ENCODE data around the gene RIT1. TPM values are rescaled to one million over a fixed set of nuclear protein-coding genes. Genes with fewer than 3 reads are reported as not detected.

The RIT1 gene
- total and polyA plus RNA-seq, 8 donors: 4.2 to 15.1 (median 8.1) TPM

- TF ChIP-seq CTCF (IDR thresholded peaks at IDR 0.05): no peak
- ATAC-seq (no peak), DNase-seq (no peak), FAIRE-seq (no peak)
- no peaks in the 10 kb centered on the region for H3K4me1 ChIP-seq
- WGBS, 2 donors: 89 to 95% methylated on average over 13 of the region's 13 CpGs
- intact Hi-C loops (cut with DNase I): no loop called here
- H3K9me3 ChIP-seq: no peaks in the 10 kb centered on the region
- no peak overlapping the region for H3K4me3 ChIP-seq
- no peaks in the 10 kb centered on the region for H3K27me3 ChIP-seq
- peaks cover 3 to 68% (median 32%) of the 10 kb centered on the region in 3 donors for H3K36me3 ChIP-seq
- no peak overlapping the region for H3K27ac ChIP-seq
Measured at GRCh38 chr1:155952505-155952890, 41.3 kb upstream of the RIT1 start.

- Histone ChIP-seq H3K36me3 (peaks cover 3 to 68% (median 32%) of the 10 kb centered on the region in 3 donors), H3K4me1 (no peaks in the 10 kb centered on the region), H3K27me3 (no peaks in the 10 kb centered on the region), H3K4me3 (no peak overlapping the region), H3K9me3 (no peaks in the 10 kb centered on the region), H3K27ac (no peak overlapping the region)
- no peak for TF ChIP-seq CTCF (IDR thresholded peaks at IDR 0.05)
- intact Hi-C loops (cut with DNase I): no loop called here
- DNase-seq (no peak), ATAC-seq (no peak), FAIRE-seq (no peak)
- WGBS, 2 donors: 85 to 90% methylated on average over 6 of the region's 6 CpGs
Measured at GRCh38 chr1:155951753-155952504, 40.8 kb upstream of the RIT1 start.

GRCh38 chr1:155950829-155951228 lies 39.7 kb upstream of the RIT1 start:
- ATAC-seq (no peak), DNase-seq (no peak), FAIRE-seq (no peak)
- no peak for TF ChIP-seq CTCF (IDR thresholded peaks at IDR 0.05)
- intact Hi-C loops (cut with DNase I): no loop called here
- Histone ChIP-seq H3K27me3 (no peaks in the 10 kb centered on the region), H3K36me3 (peaks cover 3 to 68% (median 32%) of the 10 kb centered on the region in 3 donors), H3K4me1 (peaks cover 0 to 5% (median 0%) of the 10 kb centered on the region in 3 donors), H3K9me3 (no peaks in the 10 kb centered on the region), H3K27ac (no peak overlapping the region), H3K4me3 (no peak overlapping the region)
- WGBS, 2 donors: 95% methylated on average over 27 of the region's 27 CpGs

- DNase-seq (no peak), FAIRE-seq (no peak)
- 92 to 95% methylated on average over 8 of the region's 8 CpGs for WGBS, 2 donors
Measured at GRCh38 chr1:155947741-155948140, 36.6 kb upstream of the RIT1 start.

More at GRCh38 chr1:155947741-155948140, 36.6 kb upstream of the RIT1 start:
- TF ChIP-seq CTCF (IDR thresholded peaks at IDR 0.05): no peak
- Histone ChIP-seq H3K4me3 (no peak overlapping the region), H3K36me3 (peaks cover 3 to 56% (median 27%) of the 10 kb centered on the region in 3 donors), H3K27me3 (no peaks in the 10 kb centered on the region), H3K9me3 (no peaks in the 10 kb centered on the region), H3K4me1 (peaks cover 0 to 5% (median 0%) of the 10 kb centered on the region in 3 donors), H3K27ac (no peak overlapping the region)
- no peak for ATAC-seq
- intact Hi-C loops (cut with DNase I): no loop called here
